ENCODE measurements around the gene RPS19BP1. TPM values are rescaled to one million over a fixed set of nuclear protein-coding genes. Genes with fewer than 3 reads are reported as not detected.

Gene RPS19BP1
- total RNA-seq, 6 donors from 2014 or later = 71.2 to 168 (median 106) TPM

GRCh38 chr22:39577900-39578299 is 45.4 kb upstream of the RPS19BP1 start:
- TF ChIP-seq EP300 (IDR thresholded peaks at IDR 0.05) (no peak), CTCF (IDR thresholded peaks at IDR 0.05) (no peak), POLR2AphosphoS5 (IDR thresholded peaks at IDR 0.05) (no peak), POLR2A (IDR thresholded peaks at IDR 0.05) (no peak)
- Histone ChIP-seq H3K4me3 (no peak overlapping the region), H3K27ac (no peak overlapping the region), H3K36me3 (no peaks in the 10 kb centered on the region), H3K9me3 (no peaks in the 10 kb centered on the region), H3K27me3 (no peaks in the 10 kb centered on the region), H3K4me1 (no peaks in the 10 kb centered on the region)
- 80 to 92% methylated on average over 7 of the region's 7 CpGs for WGBS, 2 donors
- ATAC-seq (ENCODE audit: low FRiP score in 2 of 2) = no peak
- DNase-seq = no peak

GRCh38 chr22:39577366-39577765 is 44.8 kb upstream of the RPS19BP1 start:
- TF ChIP-seq EP300 (IDR thresholded peaks at IDR 0.05) (no peak), POLR2A (IDR thresholded peaks at IDR 0.05) (no peak), POLR2AphosphoS5 (IDR thresholded peaks at IDR 0.05) (no peak), CTCF (IDR thresholded peaks at IDR 0.05) (no peak)
- 74 to 75% methylated on average over 20 to 21 of the region's 21 CpGs for WGBS, 2 donors
- no peaks in the 10 kb centered on the region for H3K36me3 ChIP-seq
- H3K4me3 ChIP-seq = no peak overlapping the region
- no peaks in the 10 kb centered on the region for H3K4me1 ChIP-seq
- DNase-seq (no peak), ATAC-seq (ENCODE audit: low FRiP score in 2 of 2) (no peak)
- H3K27me3 ChIP-seq = no peaks in the 10 kb centered on the region
- no peaks in the 10 kb centered on the region for H3K9me3 ChIP-seq
- no peak overlapping the region for H3K27ac ChIP-seq

- Histone ChIP-seq H3K9me3 (no peaks in the 10 kb centered on the region), H3K27me3 (no peaks in the 10 kb centered on the region), H3K4me3 (no peak overlapping the region), H3K4me1 (no peaks in the 10 kb centered on the region), H3K36me3 (no peaks in the 10 kb centered on the region), H3K27ac (no peak overlapping the region)
- ATAC-seq (ENCODE audit: low FRiP score in 2 of 2) = no peak
- WGBS, 2 donors = 82 to 85% methylated on average over 4 of the region's 4 CpGs
- no peak for TF ChIP-seq POLR2A (IDR thresholded peaks at IDR 0.05)
- TF ChIP-seq CTCF (IDR thresholded peaks at IDR 0.05) = no peak
- no peak for TF ChIP-seq POLR2AphosphoS5 (IDR thresholded peaks at IDR 0.05)
- TF ChIP-seq EP300 (IDR thresholded peaks at IDR 0.05) = no peak
- no peak for DNase-seq
These were observed 43.5 kb upstream of the RPS19BP1 start for GRCh38 chr22:39576027-39576426.

- no peak overlapping the region for H3K27ac ChIP-seq
- no peak for DNase-seq
- no peaks in the 10 kb centered on the region for H3K4me1 ChIP-seq
- H3K27me3 ChIP-seq = no peaks in the 10 kb centered on the region
- no peak overlapping the region for H3K4me3 ChIP-seq
- H3K9me3 ChIP-seq = no peaks in the 10 kb centered on the region
- WGBS, 2 donors = 91 to 95% methylated on average over 2 of the region's 2 CpGs
- no peak for ATAC-seq (ENCODE audit: low FRiP score in 2 of 2)
- no peak for TF ChIP-seq POLR2AphosphoS5 (IDR thresholded peaks at IDR 0.05)
- no peak for TF ChIP-seq POLR2A (IDR thresholded peaks at IDR 0.05)
- TF ChIP-seq CTCF (IDR thresholded peaks at IDR 0.05) = no peak
- no peak for TF ChIP-seq EP300 (IDR thresholded peaks at IDR 0.05)
- no peaks in the 10 kb centered on the region for H3K36me3 ChIP-seq
These were observed 42.9 kb upstream of the RPS19BP1 start for GRCh38 chr22:39575552-39575825.

GRCh38 chr22:39574779-39575551 is 42.4 kb upstream of the RPS19BP1 start:
- WGBS, 2 donors = 84% methylated on average over 7 to 14 of the region's 14 CpGs
- H3K36me3 ChIP-seq = no peaks in the 10 kb centered on the region
- DNase-seq = no peak
- TF ChIP-seq POLR2A (IDR thresholded peaks at IDR 0.05) (no peak), POLR2AphosphoS5 (IDR thresholded peaks at IDR 0.05) (no peak), EP300 (IDR thresholded peaks at IDR 0.05) (no peak), CTCF (IDR thresholded peaks at IDR 0.05) (no peak)
- H3K9me3 ChIP-seq = no peaks in the 10 kb centered on the region
- no peaks in the 10 kb centered on the region for H3K4me1 ChIP-seq
- no peaks in the 10 kb centered on the region for H3K27me3 ChIP-seq
- H3K4me3 ChIP-seq = no peak overlapping the region
- no peak for ATAC-seq (ENCODE audit: low FRiP score in 2 of 2)
- H3K27ac ChIP-seq = no peak overlapping the region
